Fibroblast of skin of scalp (primary cell): ENCODE measurements around the gene FILIP1.
A peak's percentile ranks its signal among the peaks of the same experiment; 100 is the strongest.
"Not testable (repeated sequence)": the region's sequence is repeated elsewhere in the genome, so short reads cannot be mapped to it uniquely, and the experiment has no call there.

Experiments used
- DNase-seq: peaks from one replicate; pipeline ENCODE4 v3.0.0-alpha.2; 2013

The FILIP1 gene

GRCh38 chr6:75446241-75446880, 47.2 kb downstream of the FILIP1 start:
- DNase-seq, result no peak

GRCh38 chr6:75445738-75446137, 47.9 kb downstream of the FILIP1 start:
- DNase-seq, result no peak

- DNase-seq, result no peak
These were observed 48.7 kb downstream of the FILIP1 start for GRCh38 chr6:75444899-75445298.

- not testable (repeated sequence) for DNase-seq
These were observed 51.7 kb downstream of the FILIP1 start for GRCh38 chr6:75441883-75442282.

- not testable (repeated sequence) for DNase-seq
These were observed 52.1 kb downstream of the FILIP1 start for GRCh38 chr6:75441479-75441878.

GRCh38 chr6:75438442-75439116, 55.0 kb downstream of the FILIP1 start:
- no peak for DNase-seq

GRCh38 chr6:75438013-75438431, 55.6 kb downstream of the FILIP1 start:
- no peak for DNase-seq

- peak; percentile 68 for DNase-seq
These were observed 56.1 kb downstream of the FILIP1 start for GRCh38 chr6:75437421-75437891.

GRCh38 chr6:75436869-75437268, 56.7 kb downstream of the FILIP1 start:
- DNase-seq, result no peak

GRCh38 chr6:75432809-75433208, 60.8 kb downstream of the FILIP1 start:
- not testable (repeated sequence) for DNase-seq

GRCh38 chr6:75431379-75431778, 62.2 kb downstream of the FILIP1 start:
- DNase-seq, result peak; percentile 33

- DNase-seq, result no peak
These were observed 62.8 kb downstream of the FILIP1 start for GRCh38 chr6:75430631-75431325.

- no peak for DNase-seq
These were observed 64.4 kb downstream of the FILIP1 start for GRCh38 chr6:75429061-75429703.

GRCh38 chr6:75428204-75428603, 65.4 kb downstream of the FILIP1 start:
- no peak for DNase-seq

GRCh38 chr6:75427329-75427728, 66.3 kb downstream of the FILIP1 start:
- no peak for DNase-seq

GRCh38 chr6:75424618-75425548, 68.7 kb downstream of the FILIP1 start:
- DNase-seq, result no peak

GRCh38 chr6:75423386-75423785, 70.2 kb downstream of the FILIP1 start:
- no peak for DNase-seq

- peak; percentile 45 for DNase-seq
These were observed 71.5 kb downstream of the FILIP1 start for GRCh38 chr6:75422024-75422639.

- DNase-seq, result peak; percentile 12
These were observed 72.1 kb downstream of the FILIP1 start for GRCh38 chr6:75421316-75422023.

GRCh38 chr6:75419980-75420379, 73.6 kb downstream of the FILIP1 start:
- DNase-seq, result no peak

- DNase-seq, result no peak
These were observed 74.2 kb downstream of the FILIP1 start for GRCh38 chr6:75419416-75419815.
